GM23338 (cell line): Measurements from ENCODE around the gene NFATC2IP. TPM values are rescaled to one million over a fixed set of nuclear protein-coding genes. Genes with fewer than 3 reads are reported as not detected.

Source experiments
- ATAC-seq: fragments of 200-7000 bp; cut with Tn5 transposase; 3 replicates; pipeline ENCODE4 v1.9.1; 2020
- DNase-seq: peaks from one replicate; pipeline ENCODE4 v3.0.0-alpha.2; 2015; ENCODE audit warnings: low spot score
- H2AFZ ChIP-seq: fragments of 200-600 bp; sonication (generic); 2 replicates; pipeline ENCODE4 v1.8.0; 2016; ENCODE audit warnings: antibody characterized with exemption, mild to moderate bottlenecking, moderate library complexity
- H3F3A ChIP-seq: fragments of 200-600 bp; sonication (generic); replicated peaks from 2 replicates; pipeline ENCODE4 v1.8.0; 2017; ENCODE audit warnings: antibody characterized with exemption, mixed run types, low read depth
- H3K27ac ChIP-seq: fragments of 200-600 bp; sonication (generic); 2 replicates; pipeline ENCODE4 v1.6.1; 2016; ENCODE audit warnings: low read depth
- H3K27me3 ChIP-seq: fragments of 200-600 bp; sonication (generic); 2 replicates; pipeline ENCODE4 v1.8.0; 2016; ENCODE audit warnings: mild to moderate bottlenecking, mixed run types, moderate library complexity; ENCODE audit not compliant: insufficient read depth
- H3K36me3 ChIP-seq: fragments of 200-600 bp; sonication (generic); 2 replicates; pipeline ENCODE4 v1.8.0; 2016; ENCODE audit warnings: mild to moderate bottlenecking; ENCODE audit not compliant: insufficient read depth
- H3K4me1 ChIP-seq: fragments of 200-600 bp; sonication (generic); 2 replicates; pipeline ENCODE4 v1.8.0; 2016; ENCODE audit warnings: mild to moderate bottlenecking, moderate library complexity; ENCODE audit not compliant: insufficient read depth
- H3K4me2 ChIP-seq: fragments of 200-600 bp; sonication (generic); 2 replicates; pipeline ENCODE4 v1.7.1; 2017; ENCODE audit warnings: mixed run types
- H3K4me3 ChIP-seq: fragments of 200-600 bp; sonication (generic); 2 replicates; pipeline ENCODE4 v1.6.1; 2016; ENCODE audit warnings: mixed run types
- H3K79me2 ChIP-seq: fragments of 200-600 bp; sonication (generic); replicated peaks from 2 replicates; pipeline ENCODE4 v1.8.0; 2017; ENCODE audit warnings: mild to moderate bottlenecking; ENCODE audit not compliant: insufficient read depth
- H3K9me2 ChIP-seq: fragments of 200-600 bp; sonication (generic); 2 replicates; pipeline ENCODE4 v1.8.0; 2017; ENCODE audit not compliant: insufficient read depth
- H4K20me1 ChIP-seq: fragments of 200-600 bp; sonication (generic); replicated peaks from 2 replicates; pipeline ENCODE4 v1.8.0; 2017; ENCODE audit warnings: mild to moderate bottlenecking; ENCODE audit not compliant: insufficient read depth
- H3K27ac Mint-ChIP-seq: 2 replicates; pipeline ENCODE4 v1.8.0; 2020; ENCODE audit warnings: inconsistent platforms, mild to moderate bottlenecking, moderate library complexity, mixed read lengths
- H3K27me3 Mint-ChIP-seq: 3 replicates; pipeline ENCODE4 v1.8.0; 2022; ENCODE audit warnings: low read depth, mild to moderate bottlenecking, moderate library complexity, mixed read lengths, inconsistent platforms; ENCODE audit not compliant: insufficient read depth, poor library complexity
- H3K36me3 Mint-ChIP-seq: 3 replicates; pipeline ENCODE4 v1.8.0; 2021; ENCODE audit warnings: low read depth, mild to moderate bottlenecking, inconsistent platforms, moderate library complexity, mixed read lengths
- H3K4me1 Mint-ChIP-seq: 3 replicates; pipeline ENCODE4 v1.8.0; 2020; ENCODE audit warnings: mild to moderate bottlenecking, inconsistent platforms, mixed read lengths
- H3K4me3 Mint-ChIP-seq: 3 replicates; pipeline ENCODE4 v1.8.0; 2021; ENCODE audit warnings: moderate library complexity, mild to moderate bottlenecking, inconsistent platforms, mixed read lengths
- H3K9me3 Mint-ChIP-seq: 3 replicates; pipeline ENCODE4 v1.8.0; 2020; ENCODE audit warnings: moderate library complexity, mild to moderate bottlenecking, inconsistent platforms, mixed read lengths
- CREB1 ChIP-seq: fragments of 250-450 bp; sonication (Bioruptor Pico); IDR thresholded peaks from 2 replicates; pipeline ENCODE4 v1.5.0; 2020; ENCODE audit warnings: low read depth, mild to moderate bottlenecking, moderate library complexity
- CTCF ChIP-seq, 2 experiments: fragments of 200-600 bp in 1 of 2; sonication (generic) in 1 of 2; conservative IDR thresholded peaks; 2 replicates each; pipeline versions ENCODE4 v1.5.1 to v1.6.1; 2016 to 2017; ENCODE audit warnings: antibody characterized with exemption in 2 of 2, low read depth in 2 of 2, mild to moderate bottlenecking in 2 of 2, moderate library complexity in 1 of 2
- ETS1 ChIP-seq: IDR thresholded peaks from 2 replicates; pipeline ENCODE4 v1.6.1; 2016; ENCODE audit warnings: antibody characterized with exemption
- EZH2 ChIP-seq: fragments of 200-600 bp; sonication (generic); IDR thresholded peaks from one replicate; pipeline ENCODE4 v1.8.0; 2017; ENCODE audit warnings: antibody characterized with exemption, mild to moderate bottlenecking, low read depth; ENCODE audit not compliant: unreplicated experiment
- EZH2phosphoT487 ChIP-seq: fragments of 200-600 bp; sonication (generic); IDR thresholded peaks from one replicate; pipeline ENCODE4 v1.8.1; 2018; ENCODE audit warnings: antibody characterized with exemption; ENCODE audit not compliant: unreplicated experiment
- JUNB ChIP-seq: IDR thresholded peaks from one replicate; pipeline ENCODE4 v1.6.1; 2016; ENCODE audit warnings: antibody characterized with exemption; ENCODE audit not compliant: unreplicated experiment
- NANOG ChIP-seq: IDR thresholded peaks from 2 replicates; pipeline ENCODE4 v1.6.1; 2016; ENCODE audit warnings: antibody characterized with exemption, borderline replicate concordance
- POLR2AphosphoS5 ChIP-seq: IDR thresholded peaks from 2 replicates; pipeline ENCODE4 v1.6.1; 2016; ENCODE audit warnings: antibody characterized with exemption, low read depth
- REST ChIP-seq: IDR thresholded peaks from one replicate; pipeline ENCODE4 v1.6.1; 2018; ENCODE audit warnings: antibody characterized with exemption; ENCODE audit not compliant: unreplicated experiment
- STAT1 ChIP-seq: IDR thresholded peaks from one replicate; pipeline ENCODE4 v1.6.1; 2016; ENCODE audit warnings: antibody characterized with exemption; ENCODE audit not compliant: unreplicated experiment
- ZNF114 ChIP-seq: fragments of 250-450 bp; sonication (Bioruptor Pico); IDR thresholded peaks from 2 replicates; pipeline ENCODE4 v1.5.0; 2020; ENCODE audit warnings: mild to moderate bottlenecking, moderate library complexity
- ZNF331 ChIP-seq: fragments of 250-450 bp; sonication (Bioruptor Pico); IDR thresholded peaks from 2 replicates; pipeline ENCODE4 v1.5.0; 2020; ENCODE audit warnings: low read depth, mild to moderate bottlenecking, moderate library complexity
- ZNF462 ChIP-seq: fragments of 250-450 bp; sonication (Bioruptor Pico); IDR thresholded peaks from 2 replicates; pipeline ENCODE4 v1.5.0; 2020; ENCODE audit warnings: mild to moderate bottlenecking, moderate library complexity
- polyA plus RNA-seq: library from polyadenylated mRNA; unstranded; fragments of >200 nt; fragmentation: Nextera tagmentation; extraction: Ambion mirVana; gene quantifications from 2 replicates; pipeline ENCODE4 v1.2.1, GENCODE V29; 2016
- total RNA-seq: library from RNA; depleted of rRNA; stranded (reverse); fragments of >200 nt; shearing (Covaris generic); gene quantifications from 2 replicates; pipeline ENCODE4 v1.2.3, GENCODE V29; 2014

NFATC2IP gene
- total and polyA plus RNA-seq, 2 experiments from 2014 or later, result 23.5 to 65.4 TPM

- no peak for TF ChIP-seq NANOG
- TF ChIP-seq CREB1 (CRISPR knock-in tag), result no peak
- TF ChIP-seq ETS1, result no peak
- no peak for TF ChIP-seq EZH2phosphoT487
- no peak for TF ChIP-seq JUNB
- TF ChIP-seq REST, result no peak
- TF ChIP-seq ZNF114 (CRISPR knock-in tag), result no peak
- TF ChIP-seq ZNF331 (CRISPR knock-in tag), result no peak
- TF ChIP-seq CTCF (conservative IDR thresholded peaks at IDR 0.05; ENCODE audit: low read depth in 2 of 2), result no peak
- no peak for TF ChIP-seq STAT1
- no peak for TF ChIP-seq POLR2AphosphoS5
- TF ChIP-seq ZNF462 (CRISPR knock-in tag), result no peak
- no peak for TF ChIP-seq EZH2
- Histone ChIP-seq H3K36me3 (no peaks in the 10 kb centered on the region), H3F3A (no peaks in the 10 kb centered on the region; the same call in 1 of the 2 replicates), H3K9me2 (no peaks in the 10 kb centered on the region), H3K27me3 (0 out of 2 replicates have a peak, but pooled peaks cover 3% of the 10 kb centered on the region), H3K4me1 (peaks cover 6% of the 10 kb centered on the region; the same call in 1 of the 2 replicates), H3K4me2 (no peak within 1 kb of the TSS), H3K79me2 (no peaks in the 10 kb centered on the region), H3K27ac (no peak within 1 kb of the TSS), H2AFZ (no peak within 1 kb of the TSS), H3K4me3 (no peak within 1 kb of the TSS), H4K20me1 (no peaks in the 10 kb centered on the region)
- Mint-ChIP-seq H3K27ac (0 out of 2 replicates have a peak within 1 kb of the TSS, but pooled peaks have one; percentile 11), H3K36me3 (no peaks in the 10 kb centered on the region), H3K4me3 (no peak within 1 kb of the TSS; the same call in 2 of the 3 replicates), H3K4me1 (peaks cover 9% of the 10 kb centered on the region), H3K9me3 (no peaks in the 10 kb centered on the region), H3K27me3 (peaks cover 11% of the 10 kb centered on the region)
- ATAC-seq, result no peak
- DNase-seq, result no peak
Measured at GRCh38 chr16:28931801-28932225, 18.9 kb upstream of the NFATC2IP start, which contains the start of gene CD19. CD19 (plus strand) TSS chr16:28931971; CDS start chr16:28932001, 30 bp downstream.
